Mesodermal cell (in vitro differentiated cells): ENCODE data around the gene VWCE.

Experiments
- H3K27ac ChIP-seq: 2 replicates; pipeline ENCODE4 v1.7.0; 2013; ENCODE audit warnings: mild to moderate bottlenecking, low read depth, low read length, moderate library complexity; ENCODE audit not compliant: severe bottlenecking
- H3K36me3 ChIP-seq: 2 replicates; pipeline ENCODE4 v1.7.1; 2013; ENCODE audit warnings: mild to moderate bottlenecking, low read length, moderate library complexity; ENCODE audit not compliant: control insufficient read depth, insufficient read depth
- H3K4me1 ChIP-seq: one replicate; pipeline ENCODE4 v1.7.1; 2013; ENCODE audit warnings: mild to moderate bottlenecking, low read length; ENCODE audit not compliant: insufficient read depth, control insufficient read depth, poor library complexity, severe bottlenecking
- H3K4me3 ChIP-seq: 2 replicates; pipeline ENCODE4 v1.7.0; 2013; ENCODE audit warnings: low read length, control low read depth, mild to moderate bottlenecking; ENCODE audit not compliant: insufficient read depth, poor library complexity, severe bottlenecking; ENCODE audit errors: extremely low read depth
- H3K9me3 ChIP-seq: 2 replicates; pipeline ENCODE4 v1.7.1; 2013; ENCODE audit warnings: mild to moderate bottlenecking, low read length, moderate library complexity; ENCODE audit not compliant: control insufficient read depth
- WGBS, 2 experiments: methylation state at CpG; one replicate each; pipeline ENCODE4 v1.1.5; 2013; ENCODE audit warnings: missing lambda C conversion rate in 2 of 2; ENCODE audit not compliant: insufficient coverage in 2 of 2; 5-methylcytosine and 5-hydroxymethylcytosine counted together

The VWCE gene

DNA sequence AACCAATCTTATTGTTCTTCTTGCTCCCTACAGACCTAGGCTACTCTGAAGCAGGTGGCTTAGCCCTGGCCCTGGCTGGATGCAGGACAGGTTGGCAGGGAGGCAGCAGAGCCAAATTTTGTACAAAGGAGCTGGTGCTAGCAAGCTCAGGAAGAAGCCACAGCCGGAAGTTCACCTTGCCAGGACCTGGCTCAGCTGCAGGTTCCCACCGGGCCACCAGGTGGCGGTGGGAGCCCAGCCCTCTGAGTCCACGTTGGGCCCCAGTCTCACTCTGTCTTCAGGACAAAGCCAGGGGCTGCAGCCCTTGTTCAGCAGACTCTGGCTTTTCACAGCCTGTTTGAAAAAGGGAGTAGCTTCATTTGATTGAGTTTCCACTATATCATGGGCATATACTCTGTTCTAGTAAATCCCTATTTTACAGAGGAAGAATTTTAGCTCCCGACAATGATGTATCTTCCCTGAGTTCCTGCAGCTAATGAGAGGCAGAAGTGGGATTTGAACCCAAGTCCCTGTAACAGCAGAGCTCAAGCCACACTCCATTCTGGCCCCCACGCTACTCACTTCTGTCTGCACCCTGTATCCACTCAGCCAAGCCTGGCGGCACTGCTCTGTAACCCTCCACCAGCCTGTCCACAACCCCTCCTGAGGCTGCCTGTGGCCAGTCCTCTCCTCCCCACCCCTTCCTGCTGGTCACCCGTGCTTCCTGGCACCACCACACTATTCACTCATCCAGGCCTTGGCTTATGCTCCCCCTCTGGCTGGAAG lies 41.2 kb upstream of the VWCE start:
- Histone ChIP-seq H3K4me3 (no peak overlapping the region), H3K36me3 (peaks cover 11% of the 10 kb centered on the region), H3K9me3 (no peaks in the 10 kb centered on the region), H3K4me1 (peaks cover 10% of the 10 kb centered on the region), H3K27ac (no peak overlapping the region)
- 37 to 40% methylated on average over 7 to 8 of the region's 8 CpGs for WGBS, 2 experiments

DNA sequence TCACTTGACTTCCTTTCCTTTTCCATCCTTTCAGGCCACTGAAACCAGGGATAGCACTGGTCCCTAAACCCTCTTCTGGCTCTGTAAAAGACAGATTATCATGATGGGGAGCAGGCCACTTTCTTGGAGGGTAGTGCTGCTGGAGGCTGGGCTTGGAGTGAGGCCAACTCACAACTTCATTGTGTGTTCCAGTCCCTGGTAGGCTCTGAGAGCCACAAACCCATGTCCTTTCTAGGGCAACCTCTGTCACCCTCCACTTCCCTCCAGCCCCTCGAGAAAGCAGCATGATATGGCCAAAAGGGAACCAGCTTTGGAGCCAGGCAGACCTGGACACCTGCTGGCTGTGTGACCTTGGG lies 40.2 kb upstream of the VWCE start:
- Histone ChIP-seq H3K4me3 (no peak overlapping the region), H3K36me3 (peaks cover 22% of the 10 kb centered on the region), H3K4me1 (peaks cover 16% of the 10 kb centered on the region), H3K27ac (no peak overlapping the region), H3K9me3 (no peaks in the 10 kb centered on the region)
- WGBS, 2 experiments = 67% methylated on average over 1 of the region's 1 CpG; no CpG with 5 or more reads in 1 of the 2 experiments

DNA sequence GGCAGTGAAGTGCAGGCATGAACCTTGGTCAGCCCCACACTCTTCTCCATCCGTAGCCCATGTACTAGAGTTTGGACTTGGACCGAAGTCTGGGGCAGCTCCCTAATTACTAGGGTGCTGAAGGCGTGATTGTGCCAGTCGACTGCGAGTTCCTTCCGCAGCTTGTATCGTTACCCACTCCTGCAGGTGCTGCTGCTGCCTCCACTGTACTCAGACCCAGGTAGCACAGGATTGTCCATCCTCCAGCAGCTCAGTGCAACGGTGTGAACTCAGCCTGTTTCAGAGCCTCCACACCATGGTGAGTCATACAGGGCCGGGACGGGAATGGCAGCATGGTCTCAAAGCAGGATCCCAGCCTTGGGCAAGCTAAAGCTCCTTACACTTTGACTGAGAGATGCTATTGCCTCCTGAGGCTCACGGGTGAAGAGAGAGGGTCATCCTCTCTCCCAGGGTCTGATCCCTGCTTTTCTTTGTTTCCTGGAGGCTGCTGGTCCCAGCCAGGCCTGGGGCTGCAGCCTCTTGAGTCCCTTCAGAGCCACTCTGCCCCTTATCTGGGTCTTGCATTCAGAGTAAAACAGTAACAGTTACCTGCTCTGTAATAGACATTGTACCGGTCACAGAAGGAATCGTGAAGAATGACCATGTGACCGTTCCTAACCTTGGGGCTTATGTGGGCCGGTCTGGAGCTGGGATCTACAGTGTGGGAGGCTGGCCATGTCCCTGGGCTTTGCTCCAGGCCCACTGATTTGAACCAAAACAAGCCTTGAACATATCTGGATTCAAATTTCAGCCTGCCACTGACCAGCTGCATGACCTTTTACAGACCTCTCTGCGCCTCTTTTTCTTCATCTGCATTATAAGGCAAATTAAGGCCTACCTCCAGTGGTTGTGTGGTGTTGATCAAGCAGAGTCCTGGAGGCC lies 39.6 kb upstream of the VWCE start:
- peaks cover 28% of the 10 kb centered on the region for H3K36me3 ChIP-seq
- 91 to 98% methylated on average over 14 to 15 of the region's 16 CpGs for WGBS, 2 experiments
- H3K9me3 ChIP-seq = no peaks in the 10 kb centered on the region
- peaks cover 16% of the 10 kb centered on the region for H3K4me1 ChIP-seq
- H3K27ac ChIP-seq = no peak overlapping the region
- H3K4me3 ChIP-seq = no peak overlapping the region

DNA sequence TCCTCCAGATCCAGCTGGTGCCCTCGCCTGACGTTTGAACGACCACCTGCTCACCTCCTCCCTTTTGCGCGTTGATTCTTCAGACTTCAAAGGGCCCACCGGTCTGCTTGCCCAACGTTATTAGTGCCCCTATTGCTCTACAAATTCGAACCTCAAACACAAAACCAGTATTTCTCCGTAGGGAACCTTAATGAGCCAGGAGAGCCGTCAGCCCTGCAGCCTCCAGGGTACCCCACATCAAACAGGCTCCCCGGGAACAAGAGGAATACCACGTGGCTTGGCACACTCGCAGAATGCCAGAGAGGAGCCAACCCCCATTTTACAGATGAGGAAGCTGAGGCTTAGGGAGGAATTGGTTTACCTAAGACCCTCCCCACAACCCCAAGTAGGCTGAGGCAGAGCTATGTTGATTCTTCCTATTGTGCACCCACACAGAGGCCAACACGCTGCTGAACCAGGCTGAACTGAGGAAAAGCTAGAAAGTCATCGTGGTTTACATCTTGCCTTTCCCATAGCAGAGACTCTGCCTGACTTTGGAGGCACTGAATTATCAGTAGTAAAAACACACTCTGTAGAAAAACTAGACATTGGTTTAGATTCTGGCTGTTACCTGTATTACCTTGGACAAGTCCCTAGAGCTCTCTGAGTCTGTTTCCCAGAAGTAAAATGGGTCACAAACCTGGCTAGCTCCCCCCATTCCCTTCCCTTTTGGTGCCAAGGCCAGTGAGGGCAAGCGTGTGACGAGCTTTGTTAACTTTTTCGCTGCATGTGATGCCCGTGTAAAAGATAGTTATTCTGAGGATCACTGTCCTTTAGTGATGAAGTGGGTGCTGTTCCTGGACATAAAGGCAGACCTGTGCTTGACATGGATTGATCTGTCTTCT lies 38.7 kb upstream of the VWCE start:
- peaks cover 37% of the 10 kb centered on the region for H3K36me3 ChIP-seq
- peak overlapping the region; percentile 96 for H3K4me3 ChIP-seq
- 36 to 53% methylated on average over 8 to 11 of the region's 19 CpGs for WGBS, 2 experiments
- peak overlapping the region; percentile 85 for H3K27ac ChIP-seq
- H3K4me1 ChIP-seq = peaks cover 16% of the 10 kb centered on the region
- H3K9me3 ChIP-seq = no peaks in the 10 kb centered on the region

DNA sequence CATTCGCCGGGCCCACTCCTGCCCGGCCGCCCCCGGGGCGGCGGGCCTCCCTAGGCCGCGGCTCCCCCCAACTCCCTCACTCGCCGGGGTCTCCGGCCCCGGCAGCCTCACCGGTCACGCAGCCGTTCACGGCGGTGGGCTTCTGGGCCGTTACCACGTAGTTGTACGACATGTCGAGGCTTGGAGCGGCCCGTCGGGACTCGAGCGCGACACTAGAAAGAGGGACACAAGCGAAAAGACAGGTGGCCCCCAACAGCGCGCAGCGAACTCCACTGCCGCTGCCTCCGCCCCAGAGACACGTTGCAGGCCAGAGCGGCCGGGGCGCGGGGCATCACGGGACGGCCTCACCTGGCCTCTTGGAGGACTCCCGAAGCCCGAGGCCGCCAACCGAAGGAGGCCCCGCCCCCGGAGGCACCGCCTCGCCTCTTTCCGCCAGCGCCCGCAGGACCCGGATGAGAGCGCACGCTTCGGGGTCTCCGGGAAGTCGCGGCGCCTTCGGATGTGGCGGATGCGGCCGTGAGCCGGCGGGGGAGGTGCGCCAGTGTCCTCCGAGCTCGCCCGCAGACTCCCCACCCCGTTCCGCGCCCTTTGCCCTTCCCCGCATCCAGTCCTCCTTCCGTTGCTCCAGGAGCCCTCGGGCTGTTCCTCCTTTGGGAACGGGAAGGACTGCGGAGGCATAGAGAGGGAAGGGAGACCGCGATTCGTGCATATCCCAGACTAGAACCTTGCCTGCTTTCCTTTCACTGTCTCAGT lies 37.9 kb upstream of the VWCE start, which contains the start of the genes DDB1 and TKFC:
Gene DDB1, minus strand, starts transcription at position 309 of the 753 bp plus-strand sequence. Its CDS starts 137 bp downstream, at position 172.
Gene TKFC, plus strand, starts transcription at position 432 of the 753 bp plus-strand sequence. CDS start 1,501 bp downstream, outside the sequence.
- Histone ChIP-seq H3K4me1 (peaks cover 16% of the 10 kb centered on the region), H3K27ac (peak within 1 kb of the TSS; percentile 87), H3K36me3 (peaks cover 39% of the 10 kb centered on the region), H3K4me3 (peak within 1 kb of the TSS; percentile 96), H3K9me3 (no peaks in the 10 kb centered on the region)
- 0% methylated on average over 60 to 79 of the region's 81 CpGs for whole genome bisulfite sequencing, 2 experiments

DNA sequence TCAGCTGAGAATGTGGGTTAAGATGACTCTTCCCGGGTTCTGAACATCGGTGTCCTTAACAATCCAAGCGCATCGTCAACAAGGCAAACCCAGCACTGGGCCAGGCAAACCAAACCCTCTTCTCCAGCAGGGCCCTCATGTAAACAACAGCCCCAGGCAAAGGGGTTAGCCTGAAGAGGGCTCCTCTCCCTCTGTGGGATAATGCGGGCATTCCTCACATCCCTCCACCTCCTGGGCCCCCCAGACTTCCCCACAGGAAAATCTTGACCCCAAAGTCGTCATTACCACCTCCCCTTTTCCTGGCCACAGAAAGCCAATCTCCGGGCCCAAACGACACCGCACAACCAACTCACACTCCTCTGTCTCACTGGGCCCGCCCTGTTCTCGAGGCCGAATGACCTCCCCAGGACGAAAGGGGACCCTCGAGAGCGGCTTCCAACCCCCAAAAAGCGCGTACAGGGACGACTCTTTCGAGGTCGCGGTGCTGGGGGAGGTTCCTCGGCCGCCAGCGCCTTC lies 37.2 kb upstream of the VWCE start:
- Histone ChIP-seq H3K27ac (peak overlapping the region; percentile 87), H3K4me1 (peaks cover 16% of the 10 kb centered on the region), H3K4me3 (peak overlapping the region; percentile 96), H3K36me3 (peaks cover 46% of the 10 kb centered on the region), H3K9me3 (no peaks in the 10 kb centered on the region)
- WGBS, 2 experiments = 1 to 2% methylated on average over 22 to 24 of the region's 24 CpGs

DNA sequence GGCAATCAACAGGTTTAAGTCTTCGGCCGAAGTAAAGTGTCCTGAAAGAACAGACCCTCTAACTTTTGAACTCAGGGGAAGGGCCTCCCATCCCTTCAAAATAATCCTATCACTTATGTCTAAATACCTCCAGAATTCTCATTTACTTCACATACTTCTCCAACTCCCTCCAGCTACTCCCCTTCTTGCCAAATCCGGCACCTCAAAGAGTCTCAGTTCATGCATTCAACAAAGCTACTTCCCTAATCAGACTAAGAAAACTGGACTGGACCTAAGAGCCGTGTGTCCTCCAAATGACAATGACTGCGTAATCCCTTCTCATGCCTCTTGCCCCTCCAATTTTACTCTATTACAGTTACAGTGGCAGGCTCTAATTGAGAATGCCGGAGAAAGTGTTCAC lies 36.5 kb upstream of the VWCE start:
- Histone ChIP-seq H3K27ac (no peak overlapping the region), H3K9me3 (no peaks in the 10 kb centered on the region), H3K4me1 (peaks cover 16% of the 10 kb centered on the region), H3K4me3 (peak overlapping the region; percentile 96), H3K36me3 (peaks cover 52% of the 10 kb centered on the region)
- WGBS, 2 experiments = 88% methylated on average over 6 of the region's 6 CpGs

DNA sequence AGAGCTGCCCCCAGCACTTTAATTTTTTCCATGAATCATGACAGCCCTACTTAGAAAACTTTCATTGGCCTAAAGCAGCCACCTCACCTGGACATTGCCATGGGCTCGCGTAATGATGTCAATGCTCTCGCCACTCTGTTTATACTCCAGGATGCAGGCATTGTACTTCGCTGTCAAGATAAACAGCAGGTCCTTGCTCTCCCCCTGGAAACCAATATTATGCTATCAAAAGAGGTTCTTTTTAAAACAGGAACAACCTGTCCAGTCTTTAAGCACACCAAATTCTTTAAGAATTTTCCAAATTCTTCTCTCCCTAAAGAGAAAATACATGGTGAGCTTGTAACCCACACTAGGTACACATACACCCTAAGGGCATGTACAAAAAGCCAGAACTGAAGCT lies 34.8 kb upstream of the VWCE start:
- Histone ChIP-seq H3K4me3 (no peak overlapping the region), H3K9me3 (no peaks in the 10 kb centered on the region), H3K4me1 (peaks cover 16% of the 10 kb centered on the region), H3K27ac (no peak overlapping the region), H3K36me3 (peaks cover 70% of the 10 kb centered on the region)
- WGBS, 2 experiments = 96 to 100% methylated on average over 4 of the region's 4 CpGs

DNA sequence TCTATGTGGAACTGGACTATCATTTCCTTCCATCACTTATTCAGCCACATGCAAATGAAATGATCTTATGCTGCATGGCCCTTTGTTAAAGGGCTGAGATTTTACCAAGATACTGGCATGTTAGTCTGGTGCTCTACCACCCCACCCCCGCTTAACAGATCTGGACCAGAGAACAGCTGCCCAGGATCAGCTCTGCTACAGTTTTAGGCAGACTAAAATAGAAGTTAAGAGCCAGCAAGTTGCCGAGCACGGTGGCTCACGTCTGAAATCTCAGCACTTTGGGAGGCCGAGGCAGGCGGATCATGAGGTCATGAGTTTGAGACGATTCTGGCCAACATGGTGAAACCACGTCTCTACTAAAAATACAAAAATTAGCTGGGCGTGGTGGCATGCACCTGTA lies 33.2 kb upstream of the VWCE start:
- peaks cover 11% of the 10 kb centered on the region for H3K4me1 ChIP-seq
- peaks cover 85% of the 10 kb centered on the region for H3K36me3 ChIP-seq
- 88 to 95% methylated on average over 9 of the region's 9 CpGs for WGBS, 2 experiments
- no peaks in the 10 kb centered on the region for H3K9me3 ChIP-seq
- H3K27ac ChIP-seq = no peak overlapping the region
- no peak overlapping the region for H3K4me3 ChIP-seq
